T follicular helper cell (primary cell): ENCODE results near the gene KRTAP10-6.
"Not testable (repeated sequence)": the region's sequence is repeated elsewhere in the genome, so short reads cannot be mapped to it uniquely, and the experiment has no call there.

ENCODE experiments used
- DNase-seq: peaks from one replicate; pipeline ENCODE4 v3.0.0-alpha.2; 2020; ENCODE audit warnings: low read depth

KRTAP10-6 gene

DNA sequence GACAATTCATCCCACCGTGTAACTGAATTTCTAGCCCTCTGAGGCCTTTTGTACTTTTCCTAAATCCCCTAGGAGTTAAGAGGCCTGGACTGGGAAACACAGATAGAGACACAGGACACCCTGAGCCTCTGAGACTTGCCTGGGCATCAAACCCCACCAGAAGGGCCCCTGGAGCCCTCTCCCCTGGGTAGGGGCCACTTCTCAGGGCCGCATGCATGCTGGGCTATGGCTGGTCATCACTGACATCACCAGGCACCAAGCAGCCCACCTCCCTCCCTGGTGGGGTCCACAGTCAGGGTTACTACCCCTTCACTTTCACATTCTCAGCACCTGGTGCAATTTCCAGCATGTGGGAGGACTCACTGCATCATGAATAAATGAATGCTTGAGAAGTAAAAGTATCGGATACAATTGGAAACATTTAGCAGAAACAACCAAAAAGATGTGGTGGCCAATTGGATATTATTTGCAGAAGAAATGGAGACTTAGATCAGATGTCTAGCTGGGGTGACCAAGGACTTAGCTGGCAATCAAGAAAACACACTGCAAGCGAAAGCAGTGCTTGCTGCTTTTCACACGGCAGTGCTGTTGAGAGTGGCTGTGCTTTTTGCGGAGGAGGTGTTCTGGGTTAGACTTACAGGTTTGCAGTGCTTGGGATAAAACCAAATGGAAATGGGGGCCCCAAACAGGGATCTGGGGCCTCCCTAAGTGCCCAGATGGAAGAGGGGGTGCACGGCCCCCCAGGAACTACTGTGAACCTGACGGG is 7.1 kb upstream of the KRTAP10-6 start:
- no peak for DNase-seq

- no peak for DNase-seq
Observed at GRCh38 chr21:44598061-44598460, 5.8 kb upstream of the KRTAP10-6 start.

GRCh38 chr21:44596068-44596725 is 3.9 kb upstream of the KRTAP10-6 start:
- no peak for DNase-seq

DNA sequence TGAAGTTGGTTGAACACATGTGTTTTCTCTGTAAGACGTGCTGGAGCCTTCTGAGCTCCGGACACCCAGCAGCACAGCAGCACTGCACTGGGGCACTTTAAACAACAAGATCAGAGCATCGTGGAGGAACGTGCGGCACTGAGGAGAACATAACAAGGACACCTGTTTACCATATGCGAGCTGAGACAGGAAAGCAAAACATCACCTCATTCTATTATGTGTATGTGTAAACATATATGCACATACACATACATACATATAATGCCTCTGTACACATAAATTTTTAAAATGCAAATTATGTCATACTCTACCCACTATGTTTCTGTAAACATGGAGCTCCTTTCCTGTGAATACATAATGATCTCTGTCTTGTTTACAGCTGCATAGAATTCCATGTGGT is 3.2 kb upstream of the KRTAP10-6 start:
- DNase-seq: no peak

GRCh38 chr21:44594406-44594916 is 2.2 kb upstream of the KRTAP10-6 start:
- DNase-seq: no peak

DNA sequence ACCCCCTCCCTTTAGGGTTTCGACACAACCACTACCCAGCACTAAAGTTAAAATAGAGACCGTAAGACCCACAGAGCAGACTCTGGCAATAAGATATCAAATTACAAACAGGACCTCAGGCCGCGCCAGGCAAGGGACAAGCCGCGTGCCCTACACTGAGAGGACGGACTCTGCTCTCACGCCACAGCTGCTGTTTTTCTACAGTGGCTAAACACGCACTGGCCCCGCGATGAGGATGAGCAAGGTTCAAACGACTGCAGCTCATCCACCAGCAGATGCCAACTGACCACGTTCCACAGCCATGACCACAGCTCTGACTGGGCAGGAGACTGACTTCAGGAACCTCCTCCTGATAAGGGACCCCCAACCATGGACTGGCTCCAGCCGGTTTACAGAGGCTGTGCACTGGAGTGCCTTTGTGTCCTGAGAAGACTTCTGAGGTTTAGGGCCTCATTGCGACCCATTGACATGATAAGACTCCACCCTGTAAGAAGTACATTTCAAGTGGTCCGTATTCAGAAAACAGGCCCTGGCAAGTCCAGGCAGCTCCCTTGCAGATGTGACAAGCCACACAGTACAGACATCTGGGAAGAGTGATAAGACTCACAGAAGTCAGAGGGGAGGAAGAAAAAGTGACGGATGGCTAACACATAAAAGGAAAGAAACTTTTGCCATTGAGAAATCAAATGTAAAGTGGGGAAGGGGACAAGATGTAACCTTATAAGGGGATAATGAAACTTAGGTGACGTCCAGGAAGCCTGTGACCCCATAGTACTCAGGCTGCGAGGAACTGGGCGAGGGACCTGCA is 1.5 kb upstream of the KRTAP10-6 start:
- DNase-seq: no peak

DNA sequence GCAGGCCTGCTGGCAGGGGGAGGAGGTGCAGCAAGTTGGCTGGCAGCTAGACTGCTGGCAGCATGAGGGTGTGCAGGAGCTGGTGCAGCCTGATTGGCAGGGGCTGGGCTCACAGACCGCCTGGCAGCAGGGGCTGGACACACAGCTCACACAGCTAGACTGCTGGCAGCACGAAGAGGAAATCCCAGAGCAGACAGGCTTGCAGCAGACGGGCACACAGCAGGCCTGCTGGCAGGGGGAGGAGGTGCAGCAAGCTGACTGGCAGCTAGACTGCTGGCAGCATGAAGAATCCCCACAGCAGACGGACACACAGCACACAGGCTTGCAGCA is 539 bp downstream of the KRTAP10-6 start:
- not testable (repeated sequence) for DNase-seq

DNA sequence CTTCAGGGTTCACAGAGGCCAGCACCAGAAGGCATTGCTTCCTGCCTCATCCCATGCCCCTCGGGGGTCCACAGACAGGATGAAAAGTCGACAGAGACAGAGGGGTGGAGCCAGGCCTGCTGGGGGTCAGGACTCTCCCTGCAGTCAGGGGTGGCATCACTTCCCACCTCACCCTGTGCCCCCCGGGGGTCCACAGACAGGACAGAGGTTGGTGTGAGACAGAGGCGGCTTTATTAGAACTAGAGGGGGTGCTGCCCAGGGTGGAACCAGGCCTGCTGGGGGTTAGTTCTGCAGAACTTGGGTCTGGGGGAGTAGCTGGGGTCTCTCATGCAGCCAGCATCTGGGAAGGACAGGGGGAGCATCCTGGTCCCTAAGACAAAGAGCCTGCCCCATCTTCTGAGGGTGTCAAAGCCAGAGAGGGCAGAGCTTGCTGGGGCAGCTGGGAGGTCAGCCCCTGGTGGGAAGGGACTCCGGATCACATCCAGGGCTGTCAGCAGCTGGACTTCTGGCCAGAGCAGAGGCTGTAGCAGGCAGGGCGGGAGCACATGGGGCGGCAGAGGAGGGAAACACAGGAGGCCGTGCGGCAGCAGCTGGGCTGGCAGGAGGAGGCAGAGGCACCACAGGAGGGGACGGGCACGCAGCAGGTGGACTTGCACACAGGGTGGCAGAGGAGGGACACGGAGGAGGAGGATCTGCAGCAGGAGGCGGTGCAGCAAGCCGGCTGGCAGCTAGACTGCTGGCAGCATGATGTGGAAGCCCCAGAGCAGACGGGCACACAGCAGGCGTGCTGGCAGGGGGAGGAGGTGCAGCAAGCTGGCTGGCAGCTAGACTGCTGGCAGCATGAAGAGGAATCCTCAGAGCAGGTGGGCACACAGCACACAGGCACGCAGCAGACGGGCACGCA is 1.2 kb downstream of the KRTAP10-6 start:
- not testable (repeated sequence) for DNase-seq

DNA sequence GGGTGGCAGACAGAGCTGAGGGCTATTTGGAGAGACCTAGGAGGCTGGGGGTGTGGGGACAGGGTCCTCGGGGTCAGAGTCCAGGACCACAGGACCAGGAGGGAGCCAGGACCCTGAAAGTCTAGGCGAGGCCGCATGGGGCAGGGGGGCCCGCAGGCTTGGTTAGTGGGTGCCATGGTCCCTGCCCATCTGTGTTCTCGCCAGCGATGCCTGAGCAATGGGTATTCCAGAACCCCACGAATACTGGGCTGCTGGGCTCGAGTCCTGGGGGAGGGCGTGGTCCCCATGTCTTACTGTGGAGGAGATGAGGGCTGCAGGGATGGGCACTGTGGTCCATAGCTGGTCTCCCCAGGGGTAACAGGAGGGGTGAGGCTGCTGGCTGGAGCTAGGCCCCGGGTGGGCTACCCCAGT is 2.0 kb downstream of the KRTAP10-6 start:
- no peak for DNase-seq

GRCh38 chr21:44589586-44590305 is 2.6 kb downstream of the KRTAP10-6 start:
- DNase-seq: no peak

- DNase-seq: no peak
Observed at GRCh38 chr21:44589094-44589493, 3.2 kb downstream of the KRTAP10-6 start.

GRCh38 chr21:44585892-44586291 is 6.4 kb downstream of the KRTAP10-6 start:
- DNase-seq: no peak

GRCh38 chr21:44583800-44584147 is 8.5 kb downstream of the KRTAP10-6 start:
- DNase-seq: peak; percentile 22

GRCh38 chr21:44583089-44583799 is 9.1 kb downstream of the KRTAP10-6 start:
- no peak for DNase-seq

- DNase-seq: no peak
Observed at GRCh38 chr21:44582055-44582454, 10.2 kb downstream of the KRTAP10-6 start.

- no peak for DNase-seq
Observed at GRCh38 chr21:44581158-44581557, 11.1 kb downstream of the KRTAP10-6 start.

DNA sequence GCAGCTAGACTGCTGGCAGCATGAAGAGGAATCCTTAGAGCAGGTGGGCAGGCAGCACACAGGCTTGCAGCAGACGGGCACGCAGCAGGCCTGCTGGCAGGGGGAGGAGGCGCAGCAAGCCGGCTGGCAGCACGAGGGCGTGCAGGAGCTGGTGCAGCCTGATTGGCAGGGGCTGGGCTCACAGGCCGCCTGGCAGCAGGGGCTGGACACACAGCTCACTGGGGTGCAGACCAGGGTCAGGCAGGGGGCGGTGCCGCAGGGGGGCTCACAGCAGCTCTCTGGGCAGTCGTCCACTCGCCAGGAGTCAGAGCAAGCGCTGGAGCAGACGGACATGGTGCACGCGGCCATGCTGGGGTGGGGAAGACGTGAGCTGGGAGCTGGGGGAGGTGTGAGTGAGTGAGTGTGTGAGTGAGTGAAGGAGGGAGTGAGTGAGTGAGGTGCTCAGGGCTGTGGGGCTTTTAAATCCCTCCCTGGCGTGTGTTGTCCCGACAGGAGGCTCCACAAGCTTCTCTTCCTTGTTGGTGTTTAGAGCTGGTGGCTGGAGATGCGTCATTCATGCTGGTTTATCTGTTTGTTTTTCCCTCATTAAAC is 12.0 kb downstream of the KRTAP10-6 start, which contains the start of gene KRTAP10-5:
TSS of gene KRTAP10-5 (minus strand) at position 374 of the 591 bp plus-strand sequence. CDS start at position 348, 26 bp downstream.
- not testable (repeated sequence) for DNase-seq

GRCh38 chr21:44579833-44580144 is 12.5 kb downstream of the KRTAP10-6 start:
- DNase-seq: no peak

DNA sequence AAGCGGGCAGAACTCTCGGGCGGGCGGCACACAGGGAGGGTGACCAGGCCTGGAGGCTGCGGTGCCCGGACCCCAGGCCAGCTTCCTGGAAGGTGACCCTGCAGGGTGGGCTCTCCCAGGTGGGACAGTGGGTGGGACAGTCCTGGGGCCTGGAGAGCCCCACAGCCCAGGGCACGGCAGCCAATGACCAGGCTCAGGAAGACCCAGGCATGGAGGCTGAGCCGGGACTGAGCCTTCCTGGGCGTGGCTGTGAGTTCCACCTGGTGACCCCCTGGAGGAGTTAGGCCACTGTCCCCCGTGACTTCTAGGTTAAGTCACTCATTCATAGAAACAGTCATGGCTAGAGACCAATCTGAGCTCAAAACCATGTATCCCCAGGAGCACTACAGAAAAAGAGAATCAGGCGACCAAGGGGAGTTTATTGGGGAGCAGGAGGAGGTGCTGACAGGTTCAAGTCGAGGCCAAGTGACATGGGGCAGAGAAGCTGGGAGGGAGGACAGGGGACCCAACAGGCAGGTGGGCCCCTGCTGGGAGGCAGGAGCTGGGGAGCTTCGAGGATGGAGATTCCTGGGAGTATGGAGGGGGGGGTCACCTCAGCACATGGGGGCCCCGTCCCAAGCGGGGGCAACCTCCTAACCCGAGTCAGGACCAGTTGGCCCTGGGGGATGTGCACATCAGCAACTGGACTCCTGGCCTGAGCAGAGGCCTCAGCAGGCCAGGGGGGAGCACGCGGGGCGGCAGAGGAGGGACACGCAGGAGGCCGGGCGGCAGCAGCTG is 13.1 kb downstream of the KRTAP10-6 start:
- no peak for DNase-seq
